DMS153 treated with DMSO at 0.1 percent for 48 hours (cell line): ENCODE measurements around the gene MRM2.

ENCODE experiments used
- DNase-seq: peaks from one replicate; lab custom pipeline; 2025; ENCODE audit not compliant: unreplicated experiment; lab: John Stamatoyannopoulos, UW

The MRM2 gene

GRCh38 chr7:2248984-2249694, 7.1 kb upstream of the MRM2 start:
- DNase-seq, result no peak

- no peak for DNase-seq
Measured at GRCh38 chr7:2247141-2247995, 5.4 kb upstream of the MRM2 start.

GRCh38 chr7:2245883-2246675, 4.1 kb upstream of the MRM2 start:
- no peak for DNase-seq

- no peak for DNase-seq
Measured at GRCh38 chr7:2244404-2244995, 2.5 kb upstream of the MRM2 start.

- DNase-seq, result no peak
Measured at GRCh38 chr7:2243458-2243857, 1.5 kb upstream of the MRM2 start.

GRCh38 chr7:2242541-2243429, 780 bp upstream of the MRM2 start:
- DNase-seq, result no peak

- no peak for DNase-seq
Measured at GRCh38 chr7:2239242-2239641, 2.8 kb downstream of the MRM2 start.

- peak; percentile 43 for DNase-seq
Measured at GRCh38 chr7:2237109-2237602, 4.8 kb downstream of the MRM2 start.

GRCh38 chr7:2233926-2234325, 8.1 kb downstream of the MRM2 start:
- DNase-seq, result no peak

- peak; percentile 84 for DNase-seq
Measured at GRCh38 chr7:2232766-2233520, 9.1 kb downstream of the MRM2 start, which contains the start of gene MAD1L1. Gene MAD1L1, minus strand, starts transcription at chr7:2232945. Its CDS starts 2,812 bp downstream, at chr7:2230133.

GRCh38 chr7:2231992-2232765, 9.8 kb downstream of the MRM2 start:
- DNase-seq, result no peak

- no peak for DNase-seq
Measured at GRCh38 chr7:2230882-2231281, 11.1 kb downstream of the MRM2 start.

GRCh38 chr7:2230226-2230625, 11.8 kb downstream of the MRM2 start:
- DNase-seq, result no peak

GRCh38 chr7:2229467-2229866, 12.5 kb downstream of the MRM2 start:
- DNase-seq, result no peak

GRCh38 chr7:2228921-2229320, 13.1 kb downstream of the MRM2 start:
- DNase-seq, result no peak

GRCh38 chr7:2227699-2228098, 14.3 kb downstream of the MRM2 start:
- no peak for DNase-seq

GRCh38 chr7:2225830-2226229, 16.2 kb downstream of the MRM2 start:
- no peak for DNase-seq

GRCh38 chr7:2225336-2225735, 16.7 kb downstream of the MRM2 start:
- DNase-seq, result no peak
